K562 (cell line): ENCODE results near the gene CIB2. TPM values are rescaled to one million over a fixed set of nuclear protein-coding genes. Genes with fewer than 3 reads are reported as not detected.

ENCODE experiments used
- ATAC-seq: fragments of 200-7000 bp; cut with Tn5 transposase; 3 replicates; pipeline ENCODE4 v1.9.1; 2020; ENCODE audit warnings: moderate library complexity
- BruUV-seq: library from RNA; stranded (reverse); fragments of 400-500 nt; replicated peaks from 2 replicates; lab custom pipeline; 2021; lab: Mats Ljungman, UMichigan
- CTCF ChIA-PET: fragments of 300-600 bp; formaldehyde crosslinking; extraction: SDS; loops from one replicate; lab custom pipeline; 2021; ENCODE audit warnings: low intra/inter-chr PET ratio; lab: Yijun Ruan, JAX
- POLR2A ChIA-PET: fragments of 300-600, 350-650 bp; sonication (Branson Sonifier 250); formaldehyde crosslinking; extraction: SDS; loops from one replicate; lab custom pipeline; 2021; ENCODE audit warnings: antibody characterized with exemption, inconsistent platforms; lab: Yijun Ruan, JAX
- DNase-seq, 4 experiments: peaks; one replicate each; pipeline versions ENCODE4 v3.0.0 to v3.0.0-alpha.2; 2011 to 2018; ENCODE audit warnings: low spot score in 3 of 4, mixed read lengths in 3 of 4; ENCODE audit errors: extremely low read depth in 1 of 4
- FAIRE-seq: peaks from 2 replicates; lab custom pipeline; 2011; peaks lifted over from hg19 to GRCh38; lab: Jason Lieb, UNC
- H2AFZ ChIP-seq: 2 replicates; pipeline ENCODE4 v1.6.0; 2011; ENCODE audit warnings: low read depth, low read length, control low read depth, inconsistent platforms
- H3K27ac ChIP-seq: fragments of 200-600 bp; 3 replicates; pipeline ENCODE4 v1.8.0; 2011; ENCODE audit warnings: low read depth, mild to moderate bottlenecking, control low read depth, inconsistent platforms, low read length, moderate library complexity, mixed read lengths; ENCODE audit errors: extremely low read depth
- H3K27me3 ChIP-seq, 2 experiments: fragments of 300-600 bp in 1 of 2; 2 replicates in 1 of 2; 3 replicates in 1 of 2; pipeline versions ENCODE4 v1.6.0 to v1.8.0; 2011; ENCODE audit warnings: inconsistent platforms in 2 of 2, low read length in 2 of 2, mild to moderate bottlenecking in 1 of 2, mixed read lengths in 1 of 2, moderate library complexity in 1 of 2; ENCODE audit not compliant: control insufficient read depth in 2 of 2, insufficient read depth in 2 of 2
- H3K36me3 ChIP-seq: fragments of 300-600 bp; 3 replicates; pipeline ENCODE4 v1.8.0; 2011; ENCODE audit warnings: mild to moderate bottlenecking, low read length, inconsistent platforms; ENCODE audit not compliant: control insufficient read depth, insufficient read depth
- H3K4me1 ChIP-seq, 2 experiments: fragments of 200-600 bp in 1 of 2; replicated peaks in 1 of 2; 2 replicates in 1 of 2; 3 replicates in 1 of 2; pipeline versions ENCODE4 v1.5.1 to v1.8.0; 2011; ENCODE audit warnings: inconsistent platforms in 2 of 2, low read length in 2 of 2, mild to moderate bottlenecking in 1 of 2, mixed read lengths in 1 of 2, moderate library complexity in 1 of 2; ENCODE audit not compliant: control insufficient read depth in 2 of 2, insufficient read depth in 2 of 2
- H3K4me2 ChIP-seq: 2 replicates; pipeline ENCODE4 v1.6.1; 2011; ENCODE audit warnings: low read length, control low read depth, inconsistent platforms, mixed read lengths; ENCODE audit not compliant: insufficient read depth
- H3K4me3 ChIP-seq: fragments of 200-600 bp; sonication (generic), shearing (Covaris generic); 2 replicates; pipeline ENCODE4 v1.5.1; 2016; ENCODE audit warnings: control low read depth, inconsistent platforms
- H3K79me2 ChIP-seq: fragments of 200-600 bp; 3 replicates; pipeline ENCODE4 v1.8.0; 2011; ENCODE audit warnings: low read length, inconsistent platforms; ENCODE audit not compliant: control insufficient read depth, insufficient read depth
- H3K9ac ChIP-seq, 2 experiments: 2 replicates each; pipeline versions ENCODE4 v1.6.0 to v1.6.1; 2011; ENCODE audit warnings: low read depth in 2 of 2, low read length in 2 of 2, control low read depth in 1 of 2, inconsistent platforms in 1 of 2, mild to moderate bottlenecking in 1 of 2, mixed read lengths in 1 of 2; ENCODE audit not compliant: insufficient read depth in 1 of 2
- H3K9me1 ChIP-seq: one replicate; pipeline ENCODE4 v1.6.0; 2011; ENCODE audit warnings: inconsistent platforms, mild to moderate bottlenecking, low read length, moderate library complexity; ENCODE audit not compliant: control insufficient read depth, insufficient read depth
- H3K9me3 ChIP-seq: replicated peaks from 2 replicates; pipeline ENCODE4 v1.5.1; 2011; ENCODE audit warnings: low read depth, low read length, inconsistent platforms; ENCODE audit not compliant: control insufficient read depth, insufficient read depth
- H4K20me1 ChIP-seq: replicated peaks from 2 replicates; pipeline ENCODE4 v1.6.1; 2011; ENCODE audit warnings: low read length, inconsistent platforms, mixed read lengths; ENCODE audit not compliant: control insufficient read depth, insufficient read depth
- DLX4 ChIP-seq: fragments of 250-450 bp; sonication (Bioruptor Pico); IDR thresholded peaks from 2 replicates; pipeline ENCODE4 v1.6.1; 2021; ENCODE audit warnings: mild to moderate bottlenecking
- DPF2 ChIP-seq: fragments of 450-650 bp; IDR thresholded peaks from 2 replicates; pipeline ENCODE4 v1.6.1; 2016
- EHMT2 ChIP-seq: fragments of 450-650 bp; IDR thresholded peaks from 2 replicates; pipeline ENCODE4 v1.6.1; 2018; ENCODE audit warnings: antibody characterized with exemption
- GATA2 ChIP-seq: sonication (generic); formaldehyde crosslinking; IDR thresholded peaks from 2 replicates; pipeline ENCODE4 v1.4.0; 2020; ENCODE audit warnings: mild to moderate bottlenecking, missing genetic modification reagents
- HEY1 ChIP-seq: fragments of 250-450 bp; sonication (Bioruptor Pico); IDR thresholded peaks from 2 replicates; pipeline ENCODE4 v1.5.0; 2020; ENCODE audit warnings: mild to moderate bottlenecking, moderate library complexity, borderline replicate concordance
- NCOA4 ChIP-seq: fragments of 450-650 bp; IDR thresholded peaks from 2 replicates; pipeline ENCODE4 v1.6.1; 2018; ENCODE audit warnings: mild to moderate bottlenecking; ENCODE audit not compliant: partially characterized antibody
- NR2C2 ChIP-seq, 2 experiments: fragments of 200-800 bp in 1 of 2; sonication (Bioruptor generic) in 1 of 2; sonication (generic) in 1 of 2; formaldehyde crosslinking in 1 of 2; IDR thresholded peaks; 2 replicates each; pipeline versions ENCODE4 v1.6.1 to v1.8.0; 2016 to 2022; ENCODE audit warnings: mild to moderate bottlenecking in 1 of 2, missing compliant biosample characterization in 1 of 2, missing genetic modification characterization in 1 of 2, missing genetic modification reagents in 1 of 2
- POLR3A ChIP-seq: IDR thresholded peaks from 2 replicates; pipeline ENCODE4 v1.6.1; 2011; ENCODE audit warnings: borderline replicate concordance, mild to moderate bottlenecking, moderate library complexity; ENCODE audit not compliant: insufficient read length, insufficient read depth; ENCODE audit errors: extremely low read depth
- PYGO2 ChIP-seq: fragments of 450-650 bp; IDR thresholded peaks from 2 replicates; pipeline ENCODE4 v1.6.1; 2016; ENCODE audit warnings: mild to moderate bottlenecking, missing genetic modification characterization, moderate library complexity, missing compliant biosample characterization
- SIRT6 ChIP-seq: IDR thresholded peaks from one replicate; pipeline ENCODE4 v1.6.1; 2012; ENCODE audit warnings: low read depth, mild to moderate bottlenecking, control low read depth, inconsistent platforms, low read length, moderate library complexity
- SMARCB1 ChIP-seq: IDR thresholded peaks from 2 replicates; pipeline ENCODE4 v1.6.1; 2011; ENCODE audit warnings: improper control_type of control experiment, low read depth; ENCODE audit not compliant: insufficient read length
- SREBF2 ChIP-seq: sonication (generic); formaldehyde crosslinking; IDR thresholded peaks from 2 replicates; pipeline ENCODE4 v1.4.0; 2020; ENCODE audit warnings: mild to moderate bottlenecking, missing genetic modification reagents
- TAF15 ChIP-seq: fragments of 200-400 bp; formaldehyde crosslinking; IDR thresholded peaks from 2 replicates; pipeline ENCODE4 v1.6.1; 2017; ENCODE audit warnings: mild to moderate bottlenecking, low read depth, low read length, moderate library complexity
- ZNF197 ChIP-seq: fragments of 200-800 bp; sonication (Bioruptor generic); IDR thresholded peaks from 2 replicates; pipeline ENCODE4 v1.6.1; 2016; ENCODE audit warnings: low read depth, missing genetic modification characterization, missing compliant biosample characterization
- ZNF431 ChIP-seq: sonication (generic); formaldehyde crosslinking; IDR thresholded peaks from 2 replicates; pipeline ENCODE4 v1.8.0; 2022; ENCODE audit warnings: mild to moderate bottlenecking, missing genetic modification reagents
- WGBS: fragments of 100-300 bp; shearing (Covaris generic); methylation state at CpG from one replicate; pipeline ENCODE4 v1.1.6; 2016; ENCODE audit warnings: low coverage, mixed read lengths; ENCODE audit not compliant: insufficient coverage; ENCODE audit errors: missing lambda C conversion rate; 5-methylcytosine and 5-hydroxymethylcytosine counted together
- in situ Hi-C: fragments of 300-500 bp; cut with MboI; formaldehyde crosslinking; loops from 4 replicates; pipeline ENCODE4 v1.15.0; 2018; ENCODE audit warnings: inconsistent platforms, mixed read lengths
- intact Hi-C: fragments of 100-400 bp; cut with micrococcal nuclease; formaldehyde crosslinking; loops from 2 replicates; pipeline ENCODE4 v1.14.2; 2022
- polyA plus RNA-seq, 8 experiments: library from polyadenylated mRNA; depleted of rRNA in 4 of 8; stranded (reverse) in 5 of 8; unstranded in 3 of 8; fragments of >200 nt; fragmentation: Nextera tagmentation in 2 of 8; fragmentation: Illumina TruSeq in 1 of 8; extraction: Ambion mirVana in 2 of 8; extraction: Trizol in 1 of 8; gene quantifications; 2 replicates each; pipeline versions ENCODE4 v1.2.1 to v1.2.3, GENCODE V29; 2011 to 2014; ENCODE audit warnings: inconsistent platforms in 1 of 8, missing spikeins in 1 of 8
- total RNA-seq, 7 experiments: library from RNA; depleted of rRNA in 6 of 7; stranded (reverse); fragments of >200 nt in 6 of 7; fragmentation: Illumina TruSeq in 2 of 7; extraction: Trizol in 2 of 7; gene quantifications; 2 replicates each; pipeline versions ENCODE4 v1.2.1 to v1.2.3, GENCODE V29; 2011 to 2021; ENCODE audit warnings: low replicate concordance in 1 of 7
- TF ChIP-seq, protein P1 (sequence below): fragments of 200-800 bp; sonication (Bioruptor generic); IDR thresholded peaks from 2 replicates; pipeline ENCODE4 v1.6.1; 2016; ENCODE audit warnings: missing genetic modification characterization, missing compliant biosample characterization

CIB2 gene
- total and polyA plus RNA-seq, 9 of the 15 experiments (the other 6 are each of a cell fraction or from before 2014, with no cell fraction given): 1.5 to 37.4 (median 19.4) TPM

DNA sequence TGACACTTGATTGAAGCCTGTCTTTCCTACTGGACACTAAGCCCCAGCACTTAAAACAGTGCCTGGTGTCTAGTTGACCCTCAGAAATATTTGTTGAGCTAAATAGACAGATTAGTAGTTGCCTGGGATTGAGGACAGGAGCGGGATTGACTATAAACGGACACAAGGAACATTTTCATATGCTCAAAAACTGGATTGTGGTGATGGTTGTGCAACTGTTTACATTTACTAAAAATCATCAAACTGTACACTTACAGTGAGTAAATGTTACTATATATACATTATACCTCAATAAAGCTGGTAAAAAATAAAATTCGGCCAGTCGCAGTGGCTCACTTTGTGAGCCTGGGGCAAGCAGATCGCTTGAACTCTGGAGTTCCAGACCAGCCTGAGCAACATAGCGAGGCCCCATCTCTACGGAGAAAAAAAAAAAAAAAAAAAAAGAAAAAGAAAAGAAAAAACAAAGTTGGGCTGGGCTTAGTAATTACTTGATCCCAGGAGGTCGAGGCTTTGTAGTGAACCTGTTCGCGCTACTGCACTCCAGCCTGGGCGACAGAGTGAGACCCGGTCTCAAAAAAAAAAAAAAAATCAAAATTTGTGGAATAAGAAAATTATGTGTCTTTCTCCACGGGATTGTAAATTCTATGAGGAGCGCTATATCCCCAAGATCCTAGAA is 17.3 kb upstream of the CIB2 start (continued):
- no peak for TF ChIP-seq NR2C2 (CRISPR knock-in tag; IDR thresholded peaks at IDR 0.05)
- no peak for TF ChIP-seq NR2C2 (tag; IDR thresholded peaks at IDR 0.05)
- no peak for TF ChIP-seq DLX4 (CRISPR knock-in tag)
- no peak for TF ChIP-seq TAF15
- TF ChIP-seq SMARCB1: no peak
- no peak for TF ChIP-seq SIRT6
- TF ChIP-seq ZNF431 (CRISPR knock-in tag): no peak
- no peak for TF ChIP-seq POLR3A
- no peak for TF ChIP-seq EHMT2

- CTCF ChIA-PET: no interaction called here
- H3K9me3 ChIP-seq: no peaks in the 10 kb centered on the region
- POLR2A ChIA-PET: interaction anchor here (0.6 to 1.6 kb wide), 12 partner anchors 9 to 98 kb away, joined by 3 to 7 read pairs (median 3); partner anchors contain the start of gene CIB2
- no peak overlapping the region for H3K27ac ChIP-seq
- peaks cover 6% of the 10 kb centered on the region; the same call in 1 of the 3 replicates for H3K36me3 ChIP-seq
- no peak overlapping the region for H3K4me3 ChIP-seq
- H3K27me3 ChIP-seq: no peaks in the 10 kb centered on the region
- BruUV-seq: no TSS peak
- H3K79me2 ChIP-seq: peaks cover 27% of the 10 kb centered on the region
- peaks cover 20 to 23% of the 10 kb centered on the region in 2 experiments; a peak in 4 of 5 replicates for H3K4me1 ChIP-seq
- in situ Hi-C loops (no loop called here), intact Hi-C loops (no loop called here)
- no peak for ATAC-seq
- H3K4me2 ChIP-seq: peak overlapping the region; percentile 3; the same call in 1 of the 2 replicates
- H3K9ac ChIP-seq: peak overlapping the region in 1 of 2 experiments; percentile 77; a peak in 2 of 4 replicates
- FAIRE-seq: no peak
- no peak overlapping the region; the same call in 1 of the 2 replicates for H2AFZ ChIP-seq
- peaks cover 2% of the 10 kb centered on the region for H4K20me1 ChIP-seq
- no peak for DNase-seq
- H3K9me1 ChIP-seq: no peaks in the 10 kb centered on the region
- WGBS: 60% methylated on average over 6 of the region's 6 CpGs
- TF ChIP-seq ZNF197: no peak
- 0 out of 2 replicates have a peak, but pooled peaks have one; percentile 10 for TF ChIP-seq DPF2
- TF ChIP-seq SREBF2 (CRISPR knock-in tag): no peak
- no peak for TF ChIP-seq HEY1 (CRISPR knock-in tag)
- TF ChIP-seq PYGO2 (tag): no peak
- TF ChIP-seq, protein P1, sequence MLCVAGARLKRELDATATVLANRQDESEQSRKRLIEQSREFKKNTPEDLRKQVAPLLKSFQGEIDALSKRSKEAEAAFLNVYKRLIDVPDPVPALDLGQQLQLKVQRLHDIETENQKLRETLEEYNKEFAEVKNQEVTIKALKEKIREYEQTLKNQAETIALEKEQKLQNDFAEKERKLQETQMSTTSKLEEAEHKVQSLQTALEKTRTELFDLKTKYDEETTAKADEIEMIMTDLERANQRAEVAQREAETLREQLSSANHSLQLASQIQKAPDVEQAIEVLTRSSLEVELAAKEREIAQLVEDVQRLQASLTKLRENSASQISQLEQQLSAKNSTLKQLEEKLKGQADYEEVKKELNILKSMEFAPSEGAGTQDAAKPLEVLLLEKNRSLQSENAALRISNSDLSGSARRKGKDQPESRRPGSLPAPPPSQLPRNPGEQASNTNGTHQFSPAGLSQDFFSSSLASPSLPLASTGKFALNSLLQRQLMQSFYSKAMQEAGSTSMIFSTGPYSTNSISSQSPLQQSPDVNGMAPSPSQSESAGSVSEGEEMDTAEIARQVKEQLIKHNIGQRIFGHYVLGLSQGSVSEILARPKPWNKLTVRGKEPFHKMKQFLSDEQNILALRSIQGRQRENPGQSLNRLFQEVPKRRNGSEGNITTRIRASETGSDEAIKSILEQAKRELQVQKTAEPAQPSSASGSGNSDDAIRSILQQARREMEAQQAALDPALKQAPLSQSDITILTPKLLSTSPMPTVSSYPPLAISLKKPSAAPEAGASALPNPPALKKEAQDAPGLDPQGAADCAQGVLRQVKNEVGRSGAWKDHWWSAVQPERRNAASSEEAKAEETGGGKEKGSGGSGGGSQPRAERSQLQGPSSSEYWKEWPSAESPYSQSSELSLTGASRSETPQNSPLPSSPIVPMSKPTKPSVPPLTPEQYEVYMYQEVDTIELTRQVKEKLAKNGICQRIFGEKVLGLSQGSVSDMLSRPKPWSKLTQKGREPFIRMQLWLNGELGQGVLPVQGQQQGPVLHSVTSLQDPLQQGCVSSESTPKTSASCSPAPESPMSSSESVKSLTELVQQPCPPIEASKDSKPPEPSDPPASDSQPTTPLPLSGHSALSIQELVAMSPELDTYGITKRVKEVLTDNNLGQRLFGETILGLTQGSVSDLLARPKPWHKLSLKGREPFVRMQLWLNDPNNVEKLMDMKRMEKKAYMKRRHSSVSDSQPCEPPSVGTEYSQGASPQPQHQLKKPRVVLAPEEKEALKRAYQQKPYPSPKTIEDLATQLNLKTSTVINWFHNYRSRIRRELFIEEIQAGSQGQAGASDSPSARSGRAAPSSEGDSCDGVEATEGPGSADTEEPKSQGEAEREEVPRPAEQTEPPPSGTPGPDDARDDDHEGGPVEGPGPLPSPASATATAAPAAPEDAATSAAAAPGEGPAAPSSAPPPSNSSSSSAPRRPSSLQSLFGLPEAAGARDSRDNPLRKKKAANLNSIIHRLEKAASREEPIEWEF (CRISPR knock-in tag): no peak
- TF ChIP-seq GATA2 (CRISPR knock-in tag): 0 out of 2 replicates have a peak, but pooled peaks have one; percentile 1
- no peak for TF ChIP-seq NCOA4
Measured at GRCh38 chr15:78147566-78147965, 16.3 kb upstream of the CIB2 start.
